ENCODE measurements around the gene SESN2.

The SESN2 gene

GRCh38 chr1:28256197-28256827 lies 3.0 kb upstream of the SESN2 start:
- no peak for DNase-seq

GRCh38 chr1:28257736-28258135 lies 1.6 kb upstream of the SESN2 start:
- no peak for DNase-seq

DNA sequence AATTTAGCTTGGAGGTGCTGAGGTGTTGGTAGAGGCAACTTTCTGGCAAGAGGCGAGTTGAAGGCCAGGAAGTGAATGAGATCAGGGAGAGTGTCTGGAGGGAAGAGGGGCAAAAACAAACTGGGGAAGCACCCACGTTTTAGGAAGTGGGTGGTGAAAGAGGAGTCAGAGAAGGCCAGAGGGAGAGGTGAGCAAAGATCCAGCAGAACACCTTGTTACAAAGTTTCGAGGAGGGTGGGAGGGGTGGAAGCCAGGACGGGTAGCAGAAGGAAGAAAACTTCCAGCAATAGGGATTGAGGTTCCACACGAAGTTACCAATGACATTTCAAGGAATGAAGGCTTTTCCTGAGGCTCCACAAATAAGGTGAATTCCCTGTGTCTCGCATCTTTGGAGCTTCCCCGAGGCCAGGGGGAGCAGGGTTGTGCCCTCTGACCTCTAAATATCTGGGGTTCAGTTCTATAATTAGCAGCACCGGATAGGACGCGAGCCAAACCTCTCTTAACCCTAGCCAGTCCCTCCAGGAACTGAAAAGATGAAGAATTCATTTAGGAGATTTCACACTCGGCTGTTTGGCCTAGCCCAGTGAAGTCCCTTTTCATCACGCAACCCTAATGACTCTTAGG lies 578 bp upstream of the SESN2 start:
- no peak for DNase-seq

GRCh38 chr1:28259934-28260802 lies 850 bp downstream of the SESN2 start:
- DNase-seq = peak in 2 of 4 experiments; percentile 30 to 38

DNA sequence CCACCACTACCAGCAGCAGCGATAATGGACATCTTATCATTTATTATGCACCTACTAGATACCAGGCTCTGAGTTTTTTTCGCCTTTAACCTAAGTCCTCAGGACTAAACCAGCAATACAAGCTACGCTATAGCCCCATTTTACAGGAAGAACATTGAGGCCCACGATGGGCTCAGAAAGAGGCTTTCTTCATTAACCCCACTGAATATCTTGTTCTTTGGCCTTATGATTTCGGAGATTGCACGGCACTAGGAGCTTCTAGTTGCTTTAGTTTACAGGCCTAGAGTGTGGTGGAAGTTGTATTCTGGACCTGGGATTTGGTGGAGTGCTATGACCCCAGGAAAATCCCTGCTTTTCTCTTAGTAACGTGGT lies 1.5 kb downstream of the SESN2 start:
- DNase-seq = no peak

GRCh38 chr1:28264897-28265296 lies 5.6 kb downstream of the SESN2 start:
- no peak for DNase-seq

- DNase-seq = no peak
These were observed 6.3 kb downstream of the SESN2 start for GRCh38 chr1:28265577-28265976.

GRCh38 chr1:28266920-28267322 lies 7.6 kb downstream of the SESN2 start:
- no peak for DNase-seq

- no peak for DNase-seq
These were observed 8.3 kb downstream of the SESN2 start for GRCh38 chr1:28267633-28268032.

DNA sequence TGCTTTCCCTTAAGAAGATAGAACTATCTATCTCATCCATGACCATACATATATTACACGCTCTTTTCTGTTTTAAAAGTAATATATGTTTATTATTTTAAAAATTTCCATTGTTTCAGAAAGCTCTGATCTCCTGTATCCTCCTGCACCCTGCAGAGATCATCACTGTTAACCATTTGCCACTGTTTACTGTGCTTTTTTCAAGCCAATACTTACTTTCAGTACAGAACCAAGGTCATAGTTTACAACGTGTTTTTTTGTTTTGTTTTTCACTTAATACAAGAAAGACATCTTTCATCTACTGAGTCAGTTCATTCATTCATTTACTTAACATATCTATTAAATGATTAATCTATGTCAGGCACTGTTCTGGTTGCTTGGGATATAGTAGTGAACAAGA lies 10.2 kb downstream of the SESN2 start:
- DNase-seq = no peak

- DNase-seq = no peak
These were observed 13.0 kb downstream of the SESN2 start for GRCh38 chr1:28272215-28272852.

DNA sequence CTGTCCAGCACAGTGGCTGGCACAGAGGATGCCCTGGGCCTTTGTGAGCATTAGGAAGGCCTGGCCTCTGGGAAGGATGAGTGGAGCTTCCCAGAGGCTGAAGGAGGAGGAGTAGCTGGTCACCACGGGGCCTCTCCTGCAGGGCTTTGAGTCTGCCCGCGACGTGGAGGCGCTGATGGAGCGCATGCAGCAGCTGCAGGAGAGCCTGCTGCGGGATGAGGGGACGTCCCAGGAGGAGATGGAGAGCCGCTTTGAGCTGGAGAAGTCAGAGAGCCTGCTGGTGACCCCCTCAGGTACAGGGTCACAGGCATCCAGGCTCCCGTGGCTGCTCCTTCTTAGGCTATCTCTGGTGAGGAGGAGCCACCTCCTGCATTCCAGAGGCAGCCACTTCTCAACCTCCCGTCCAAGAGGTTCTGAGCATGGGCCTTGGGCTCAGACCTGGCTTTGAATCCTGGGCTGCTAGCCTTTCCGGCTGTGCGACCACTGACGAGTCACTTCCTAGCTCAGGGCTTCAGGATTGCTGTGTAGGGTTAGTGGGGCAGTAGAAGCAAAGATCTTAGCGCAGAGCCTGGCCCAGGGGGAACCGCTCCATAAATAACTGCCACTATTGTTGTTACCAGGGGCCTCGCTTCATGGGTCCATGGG lies 14.0 kb downstream of the SESN2 start:
- no peak for DNase-seq

- no peak for DNase-seq
These were observed 19.4 kb downstream of the SESN2 start for GRCh38 chr1:28278763-28279162.

GRCh38 chr1:28279721-28280120 lies 20.4 kb downstream of the SESN2 start:
- no peak for DNase-seq

DNA sequence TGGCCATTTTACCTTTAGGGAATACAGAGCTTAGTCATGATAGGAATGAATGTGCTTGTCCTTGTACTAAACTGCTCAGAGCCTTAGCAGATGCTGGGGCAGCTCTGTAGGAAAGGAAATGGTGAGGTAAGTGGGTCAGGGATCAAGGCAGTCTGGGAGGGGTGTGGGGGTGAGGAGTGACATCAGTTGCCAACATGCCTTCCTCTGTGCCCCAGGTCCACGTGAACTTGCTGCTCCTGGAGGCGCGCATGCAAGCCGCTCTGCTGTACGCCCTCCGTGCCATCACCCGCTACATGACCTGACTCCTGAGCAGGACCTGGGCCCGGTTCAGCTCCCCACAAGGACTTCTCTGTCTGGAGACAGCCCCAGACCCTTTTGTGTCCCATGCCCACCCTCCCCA lies 21.2 kb downstream of the SESN2 start:
- DNase-seq = no peak

GRCh38 chr1:28280977-28281381 lies 21.7 kb downstream of the SESN2 start:
- no peak for DNase-seq

DNA sequence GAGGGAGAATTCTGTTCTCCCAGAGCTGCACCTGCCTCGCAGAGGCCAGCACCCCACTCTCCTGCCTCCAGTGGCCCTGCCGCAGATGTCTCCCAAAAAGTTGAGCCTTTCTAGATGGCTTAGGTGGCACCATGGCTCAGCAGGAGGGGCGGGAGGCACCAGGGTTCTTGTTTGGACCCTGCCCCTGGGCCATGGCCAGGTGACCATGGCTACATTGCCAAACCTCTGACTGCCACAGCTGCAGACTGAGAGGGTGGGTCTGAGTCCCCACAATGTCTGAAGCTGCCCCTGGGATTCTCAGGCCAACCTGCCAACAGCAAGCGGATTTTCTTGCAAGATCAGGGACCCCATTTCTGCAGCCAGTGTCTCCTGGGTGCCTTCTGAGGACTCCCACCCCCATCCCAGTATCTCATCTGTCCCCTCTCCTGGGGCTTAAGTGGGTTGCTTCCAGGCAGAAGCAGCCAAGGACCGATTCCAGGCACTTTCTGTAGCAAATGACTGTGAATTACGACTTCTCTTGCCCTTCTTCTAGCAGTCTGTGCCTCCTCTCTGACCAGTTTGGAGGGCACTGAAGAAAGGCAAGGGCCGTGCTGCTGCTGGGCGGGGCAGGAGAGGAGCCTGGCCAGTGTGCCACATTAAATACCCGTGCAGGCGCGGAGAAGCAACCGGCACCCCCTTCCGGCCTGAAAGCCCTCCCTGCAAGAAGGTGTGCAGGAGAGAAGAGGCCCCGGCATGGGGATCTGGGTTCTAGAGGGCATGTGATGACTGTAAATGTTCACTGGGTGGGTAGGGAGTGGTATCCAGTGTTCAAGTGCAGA lies 22.5 kb downstream of the SESN2 start:
- DNase-seq = no peak

DNA sequence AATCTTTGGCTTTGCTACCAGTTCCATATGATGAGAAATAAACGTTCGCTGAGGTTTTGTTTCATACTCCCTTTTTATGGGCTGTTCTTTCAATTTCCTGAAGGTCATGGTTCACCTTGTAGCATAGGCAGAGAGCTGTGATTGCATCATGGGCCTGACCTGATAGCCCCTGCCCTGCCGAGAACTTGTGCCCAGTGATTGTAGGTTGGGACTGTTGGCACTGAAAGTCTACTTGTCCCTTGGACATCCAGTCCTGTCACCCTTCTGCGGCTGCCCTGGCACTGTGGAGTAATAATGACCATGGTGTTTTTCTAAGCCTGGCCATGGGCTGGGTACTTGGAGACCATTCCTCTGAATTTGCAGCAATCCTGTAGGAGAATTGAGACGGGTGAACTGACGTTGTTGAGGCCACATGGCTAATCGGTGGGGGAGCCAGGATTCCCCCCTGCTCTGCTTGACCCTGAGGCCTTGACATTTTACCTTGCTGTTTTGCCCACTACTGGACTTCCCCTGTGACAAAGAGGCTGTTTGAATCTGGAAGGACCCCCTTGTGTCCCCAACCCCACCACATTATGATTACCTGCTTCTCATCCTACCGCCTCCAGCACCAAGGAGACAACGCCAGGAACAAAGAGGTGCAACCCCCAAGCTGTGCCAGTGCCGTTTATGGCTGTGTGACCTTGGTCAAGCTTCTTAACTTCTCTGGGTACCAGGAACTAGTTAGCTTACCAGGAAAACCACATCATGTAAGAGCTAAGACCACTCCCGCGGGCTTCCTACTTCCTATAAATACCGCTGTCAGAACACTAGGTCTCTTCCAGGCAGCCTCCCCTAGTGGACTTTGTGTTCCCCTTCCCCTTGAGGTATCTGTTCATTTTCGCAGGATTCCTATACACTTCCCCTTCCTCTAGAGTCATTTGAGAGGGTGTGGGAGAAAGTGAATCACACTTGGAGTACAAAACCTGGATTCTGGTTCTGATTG lies 23.4 kb downstream of the SESN2 start:
- DNase-seq = no peak

- DNase-seq = no peak
These were observed 26.8 kb downstream of the SESN2 start for GRCh38 chr1:28286111-28286510.

DNA sequence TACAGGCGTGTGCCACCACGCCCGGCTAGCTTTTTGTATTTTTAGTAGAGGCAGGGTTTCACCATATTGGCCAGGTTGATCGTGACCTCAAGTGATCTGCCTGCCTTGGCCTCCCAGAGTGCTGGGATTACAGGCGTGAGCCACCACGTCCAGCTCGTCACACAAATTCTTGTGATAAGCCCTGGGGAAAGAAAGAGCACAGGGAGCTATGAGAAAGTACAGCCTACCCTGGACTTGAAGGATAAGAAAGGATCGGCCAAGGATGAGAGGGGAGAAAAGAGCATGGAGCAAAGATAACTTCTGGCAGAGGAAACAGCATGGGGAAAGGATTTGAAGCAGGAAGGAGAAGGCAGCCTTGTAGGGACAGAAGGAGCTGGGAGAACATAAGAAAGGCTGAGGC lies 29.2 kb downstream of the SESN2 start:
- no peak for DNase-seq

GRCh38 chr1:28290851-28291250 lies 31.5 kb downstream of the SESN2 start:
- no peak for DNase-seq

Data from activated naive CD4-positive, alpha-beta T cell (primary cell).